ENCODE results near the gene RMI2. TPM values are rescaled to one million over a fixed set of nuclear protein-coding genes. Genes with fewer than 3 reads are reported as not detected.

The RMI2 gene
- total RNA-seq, 6 experiments from 2014 or later, result 0.37 to 2.9 (median 1.0) TPM

DNA sequence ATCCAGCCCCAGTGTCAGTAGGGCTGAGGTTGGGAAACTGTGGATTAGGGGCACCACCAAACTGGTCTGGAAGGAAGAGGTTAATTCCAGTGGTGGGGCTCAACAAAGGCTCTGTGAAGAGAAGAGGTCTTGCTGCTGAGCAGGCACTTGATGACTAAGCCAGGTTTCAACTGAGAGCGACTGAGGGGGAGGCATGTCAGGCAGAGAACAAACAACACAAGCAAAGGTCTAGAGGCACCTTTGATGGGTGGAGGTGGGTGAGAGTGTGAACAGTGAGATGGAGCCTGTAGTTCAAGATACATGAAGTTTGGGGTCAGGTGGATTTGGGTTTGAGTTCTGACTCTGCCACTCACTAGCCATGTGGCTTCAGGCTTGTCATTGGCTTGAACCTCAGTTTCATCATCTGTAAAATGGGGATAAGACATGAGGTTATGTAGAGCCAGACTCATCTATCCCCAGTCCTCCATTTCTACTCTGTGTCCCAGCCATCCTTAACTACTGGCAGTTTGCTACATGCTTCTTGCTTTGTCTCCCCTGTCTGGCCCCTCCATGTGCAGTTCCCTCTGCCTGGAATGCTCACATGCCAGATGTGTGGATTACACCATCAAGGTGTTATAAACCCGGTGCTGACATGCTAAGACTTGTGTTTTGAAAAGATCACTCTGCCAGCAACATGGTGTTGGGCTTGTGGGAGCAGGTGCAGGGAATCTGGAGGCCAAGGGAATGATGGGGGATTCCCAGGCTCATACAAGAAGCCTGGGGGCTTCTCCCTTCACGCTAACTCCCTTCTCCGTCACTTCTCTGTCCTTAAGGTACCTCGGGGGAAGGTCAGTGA is 3.0 kb upstream of the RMI2 start:
- Histone ChIP-seq H3K9me3 (no peaks in the 10 kb centered on the region), H3K4me3 (no peak overlapping the region), H3K36me3 (no peaks in the 10 kb centered on the region), H3K27ac (no peak overlapping the region), H3K4me1 (peaks cover 0 to 7% (median 3%) of the 10 kb centered on the region in 4 donors), H3K27me3 (no peaks in the 10 kb centered on the region)
- TF ChIP-seq, protein P1, sequence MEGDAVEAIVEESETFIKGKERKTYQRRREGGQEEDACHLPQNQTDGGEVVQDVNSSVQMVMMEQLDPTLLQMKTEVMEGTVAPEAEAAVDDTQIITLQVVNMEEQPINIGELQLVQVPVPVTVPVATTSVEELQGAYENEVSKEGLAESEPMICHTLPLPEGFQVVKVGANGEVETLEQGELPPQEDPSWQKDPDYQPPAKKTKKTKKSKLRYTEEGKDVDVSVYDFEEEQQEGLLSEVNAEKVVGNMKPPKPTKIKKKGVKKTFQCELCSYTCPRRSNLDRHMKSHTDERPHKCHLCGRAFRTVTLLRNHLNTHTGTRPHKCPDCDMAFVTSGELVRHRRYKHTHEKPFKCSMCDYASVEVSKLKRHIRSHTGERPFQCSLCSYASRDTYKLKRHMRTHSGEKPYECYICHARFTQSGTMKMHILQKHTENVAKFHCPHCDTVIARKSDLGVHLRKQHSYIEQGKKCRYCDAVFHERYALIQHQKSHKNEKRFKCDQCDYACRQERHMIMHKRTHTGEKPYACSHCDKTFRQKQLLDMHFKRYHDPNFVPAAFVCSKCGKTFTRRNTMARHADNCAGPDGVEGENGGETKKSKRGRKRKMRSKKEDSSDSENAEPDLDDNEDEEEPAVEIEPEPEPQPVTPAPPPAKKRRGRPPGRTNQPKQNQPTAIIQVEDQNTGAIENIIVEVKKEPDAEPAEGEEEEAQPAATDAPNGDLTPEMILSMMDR (IDR thresholded peaks at IDR 0.05), result no peak
- no peak for TF ChIP-seq POLR2A (IDR thresholded peaks at IDR 0.05)
- 40% methylated on average over 3 of the region's 5 CpGs for WGBS (ENCODE audit: insufficient coverage, low coverage, low lambda C conversion rate, missing lambda C conversion rate)
- intact Hi-C loops (cut with DNase I), result loop anchor here in 1 of 2 donors (10.0 kb wide), 1 partner anchor 77 kb away; the partner anchor contains the start of gene TNP2
- DNase-seq, result no peak
- ATAC-seq, result no peak

DNA sequence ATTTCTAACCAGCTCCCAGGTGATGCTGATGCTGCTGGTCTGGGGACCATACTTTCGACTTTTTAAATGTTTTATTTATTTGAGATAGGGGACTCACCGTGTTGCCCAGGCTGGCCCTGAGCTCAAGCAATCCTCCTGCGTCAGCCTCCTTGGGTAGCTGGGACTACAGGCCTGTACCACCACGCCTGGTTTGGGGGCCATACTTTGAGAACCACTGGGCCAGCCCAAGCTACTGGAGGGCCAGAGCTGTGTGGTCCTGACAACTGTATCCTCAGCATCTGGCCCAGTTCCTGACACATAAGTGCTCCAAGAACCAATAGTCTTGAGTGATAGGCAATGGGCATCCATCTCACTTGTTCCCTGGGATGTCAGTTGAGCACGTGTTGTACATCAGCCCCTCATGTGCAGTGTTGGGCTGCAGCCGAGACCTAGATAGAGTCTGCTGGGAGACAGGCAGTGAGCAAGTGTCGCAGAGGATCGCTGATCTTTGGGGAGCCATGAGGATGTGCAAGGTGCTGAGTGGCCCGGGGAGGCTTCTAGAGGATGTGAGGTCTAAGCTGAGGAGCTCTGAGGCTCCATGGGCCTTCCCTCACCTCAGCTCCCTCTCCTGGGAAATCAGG is 1.6 kb downstream of the RMI2 start:
- intact Hi-C loops (cut with DNase I), result loop anchor here in 1 of 2 donors (10.0 kb wide), 1 partner anchor 82 kb away; the partner anchor contains the start of gene TNP2
- ATAC-seq (no peak), DNase-seq (no peak)

DNA sequence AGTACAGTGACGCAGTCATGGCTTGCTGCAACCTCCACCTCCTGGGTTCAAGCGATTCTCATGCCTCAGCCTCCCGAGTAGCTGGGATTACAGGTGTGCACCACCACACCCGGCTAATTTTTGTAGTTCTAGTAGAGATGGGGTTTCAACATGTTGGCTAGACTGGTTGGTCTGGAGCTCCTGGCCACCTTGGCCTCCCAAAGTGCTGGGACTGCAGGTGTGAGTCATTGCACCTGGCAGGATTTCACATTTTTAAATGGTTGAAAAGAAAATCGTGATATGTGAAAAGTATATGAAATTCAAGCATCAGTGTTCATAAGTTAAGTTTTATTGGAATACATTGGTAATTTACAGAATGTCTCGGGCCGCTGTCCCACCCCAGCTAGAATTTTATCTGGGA is 2.6 kb downstream of the RMI2 start:
- DNase-seq (no peak), ATAC-seq (no peak)
- peaks cover 0 to 7% (median 3%) of the 10 kb centered on the region in 4 donors for H3K4me1 ChIP-seq
- H3K27ac ChIP-seq, result no peak overlapping the region
- H3K9me3 ChIP-seq, result no peaks in the 10 kb centered on the region
- no peak for TF ChIP-seq POLR2A (IDR thresholded peaks at IDR 0.05)
- TF ChIP-seq, protein P1 (IDR thresholded peaks at IDR 0.05), result no peak
- no peak overlapping the region for H3K4me3 ChIP-seq
- WGBS (ENCODE audit: insufficient coverage, low coverage, low lambda C conversion rate, missing lambda C conversion rate), result 90% methylated on average over 7 of the region's 7 CpGs
- intact Hi-C loops (cut with DNase I), result loop anchor here in 1 of 2 donors (10.0 kb wide), 1 partner anchor 83 kb away; the partner anchor contains the start of gene TNP2
- H3K36me3 ChIP-seq, result no peaks in the 10 kb centered on the region
- H3K27me3 ChIP-seq, result no peaks in the 10 kb centered on the region

More for the DNA sequence above, 1.6 kb downstream of the RMI2 start:
- H3K4me1 ChIP-seq, result peaks cover 0 to 7% (median 3%) of the 10 kb centered on the region in 4 donors
- H3K4me3 ChIP-seq, result no peak overlapping the region
- no peaks in the 10 kb centered on the region for H3K27me3 ChIP-seq
- H3K9me3 ChIP-seq, result no peaks in the 10 kb centered on the region
- TF ChIP-seq POLR2A (IDR thresholded peaks at IDR 0.05), result no peak
- TF ChIP-seq, protein P1 (IDR thresholded peaks at IDR 0.05), result no peak
- H3K36me3 ChIP-seq, result no peaks in the 10 kb centered on the region
- no peak overlapping the region for H3K27ac ChIP-seq
- WGBS (ENCODE audit: insufficient coverage, low coverage, low lambda C conversion rate, missing lambda C conversion rate), result 80% methylated on average over 1 of the region's 9 CpGs

DNA sequence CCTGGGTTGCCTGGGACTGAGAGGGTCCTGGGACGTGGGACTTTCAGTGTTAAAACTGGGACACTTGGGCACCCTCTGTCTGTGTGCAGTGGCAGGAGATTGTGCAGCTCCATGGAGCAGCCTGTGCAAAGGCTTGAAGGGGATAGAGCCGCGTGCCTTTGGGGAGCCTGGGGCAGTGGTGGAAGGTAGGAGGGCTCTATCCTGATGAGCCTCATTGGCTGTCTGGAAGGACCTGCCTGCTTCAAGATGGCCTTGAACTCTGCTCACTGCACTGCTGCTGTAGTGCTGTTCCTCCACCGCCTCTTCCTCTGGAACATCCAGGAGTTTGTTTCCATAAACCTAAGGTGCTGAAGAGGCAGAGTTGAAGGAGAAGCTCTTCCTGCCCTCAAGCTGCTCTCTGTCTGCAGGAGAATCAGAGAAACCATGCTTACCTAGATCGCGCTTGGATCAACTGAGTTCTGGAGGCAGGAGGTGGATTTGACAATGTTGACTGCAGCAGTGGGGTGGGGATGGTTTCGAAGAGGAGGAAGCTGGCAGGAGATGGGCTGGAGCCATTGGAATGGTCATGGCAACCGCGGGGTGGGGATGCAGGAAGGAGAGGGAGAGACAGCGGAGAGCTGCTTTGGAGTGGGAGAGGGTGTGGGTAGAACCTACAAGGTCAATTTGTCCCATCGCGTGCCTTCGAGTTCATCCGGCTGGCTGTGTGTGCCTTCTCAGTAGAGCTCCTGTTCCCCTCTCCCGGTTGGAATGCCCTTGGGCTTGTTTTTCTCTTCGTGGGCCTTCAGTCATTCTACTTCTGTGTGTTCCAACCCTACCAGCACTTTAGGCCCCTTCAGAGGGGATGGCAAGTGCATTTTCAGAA is 3.7 kb downstream of the RMI2 start:
- DNase-seq (no peak), ATAC-seq (no peak)
- no peak for TF ChIP-seq POLR2A (IDR thresholded peaks at IDR 0.05)
- TF ChIP-seq, protein P1 (IDR thresholded peaks at IDR 0.05), result no peak
- Histone ChIP-seq H3K9me3 (no peaks in the 10 kb centered on the region), H3K4me1 (peaks cover 0 to 7% (median 3%) of the 10 kb centered on the region in 4 donors), H3K27ac (no peak overlapping the region), H3K36me3 (no peaks in the 10 kb centered on the region), H3K27me3 (no peaks in the 10 kb centered on the region), H3K4me3 (no peak overlapping the region)
- 87% methylated on average over 10 of the region's 16 CpGs for WGBS (ENCODE audit: insufficient coverage, low coverage, low lambda C conversion rate, missing lambda C conversion rate)
- intact Hi-C loops (cut with DNase I), result loop anchor here in 1 of 2 donors (10.0 kb wide), 1 partner anchor 84 kb away; the partner anchor contains the start of gene TNP2
